ENCODE data around the gene EPRS1. TPM values are rescaled to one million over a fixed set of nuclear protein-coding genes. Genes with fewer than 3 reads are reported as not detected.
A peak's percentile ranks its signal among the peaks of the same experiment; 100 is the strongest.

EPRS1 gene
- total RNA-seq, 1 experiment from 2014 or later, result 140 TPM

- TF ChIP-seq NFATC4 (CRISPR knock-in tag; IDR thresholded peaks at IDR 0.05), result no peak
- TF ChIP-seq ZNF138 (CRISPR knock-in tag; conservative IDR thresholded peaks at IDR 0.05), result no peak
- no peak for TF ChIP-seq ZNF423 (CRISPR knock-in tag; IDR thresholded peaks at IDR 0.05)
- TF ChIP-seq E2F4 (CRISPR knock-in tag; IDR thresholded peaks at IDR 0.05; ENCODE audit: borderline replicate concordance, low read depth), result no peak
- TF ChIP-seq SP1 (CRISPR knock-in tag; conservative IDR thresholded peaks at IDR 0.05), result no peak
- TF ChIP-seq CDX4 (CRISPR knock-in tag; IDR thresholded peaks at IDR 0.05; ENCODE audit: borderline replicate concordance), result no peak
- no peak for TF ChIP-seq ZSCAN18 (CRISPR knock-in tag; IDR thresholded peaks at IDR 0.05)
- no peak for TF ChIP-seq USF2 (CRISPR knock-in tag; IDR thresholded peaks at IDR 0.05)
- no peak for TF ChIP-seq NFE2L1 (CRISPR knock-in tag; IDR thresholded peaks at IDR 0.05)
- no peak for TF ChIP-seq OVOL2 (CRISPR knock-in tag; IDR thresholded peaks at IDR 0.05; ENCODE audit: borderline replicate concordance)
- no peak for TF ChIP-seq HMGXB4 (CRISPR knock-in tag; IDR thresholded peaks at IDR 0.05)
- TF ChIP-seq ZNF121 (CRISPR knock-in tag; IDR thresholded peaks at IDR 0.05), result no peak
- TF ChIP-seq ATF6 (CRISPR knock-in tag; IDR thresholded peaks at IDR 0.05), result no peak
- TF ChIP-seq CBFB (CRISPR knock-in tag; IDR thresholded peaks at IDR 0.05; ENCODE audit: low read depth), result no peak
- no peak for TF ChIP-seq MXD4 (CRISPR knock-in tag; IDR thresholded peaks at IDR 0.05; ENCODE audit: borderline replicate concordance)
- no peak for TF ChIP-seq CTCF (IDR thresholded peaks at IDR 0.05)
- TF ChIP-seq HMGA2 (CRISPR knock-in tag; IDR thresholded peaks at IDR 0.05), result no peak
- no peak for TF ChIP-seq ZNF671 (CRISPR knock-in tag; IDR thresholded peaks at IDR 0.05)
- no peak for TF ChIP-seq ZBTB21 (CRISPR knock-in tag; IDR thresholded peaks at IDR 0.05; ENCODE audit: borderline replicate concordance)
- ChIA-PET CTCF (no interaction called here), POLR2A (no interaction called here)
- Mint-ChIP-seq H3K9me3 (no peaks in the 10 kb centered on the region), H3K27me3 (ENCODE audit: low read depth) (no peaks in the 10 kb centered on the region), H3K27ac (peak overlapping the region; percentile 41), H3K36me3 (peaks cover 15% of the 10 kb centered on the region; the same call in 1 of the 2 replicates), H3K4me3 (no peak overlapping the region), H3K4me1 (peaks cover 12% of the 10 kb centered on the region; the same call in 1 of the 2 replicates)
- DNase-seq (ENCODE audit: low spot score), result no peak
- no peak for ATAC-seq
Observed at GRCh38 chr1:220043646-220044045, 2.7 kb downstream of the EPRS1 start.
